Neural cell (in vitro differentiated cells): Measurements from ENCODE around the gene PID1.

Source experiments
- EZH2 ChIP-seq: fragments of 200-600, 300-800 bp; shearing (Covaris generic), sonication (generic); IDR thresholded peaks from 2 replicates; pipeline ENCODE4 v1.6.1; 2014; ENCODE audit warnings: antibody characterized with exemption, low read length, borderline replicate concordance, mild to moderate bottlenecking; ENCODE audit not compliant: insufficient read depth, poor library complexity, severe bottlenecking
- RAD21 ChIP-seq: fragments of 450-650 bp; conservative IDR thresholded peaks from 2 replicates; pipeline ENCODE4 v1.6.1; 2014; ENCODE audit warnings: antibody characterized with exemption, mild to moderate bottlenecking, moderate library complexity
- TF ChIP-seq, protein P1 (sequence below): fragments of 450-650 bp; IDR thresholded peaks from 2 replicates; pipeline ENCODE4 v1.5.1; 2014; ENCODE audit warnings: antibody characterized with exemption, mild to moderate bottlenecking, moderate library complexity; ENCODE audit not compliant: poor library complexity, severe bottlenecking

DNA sequence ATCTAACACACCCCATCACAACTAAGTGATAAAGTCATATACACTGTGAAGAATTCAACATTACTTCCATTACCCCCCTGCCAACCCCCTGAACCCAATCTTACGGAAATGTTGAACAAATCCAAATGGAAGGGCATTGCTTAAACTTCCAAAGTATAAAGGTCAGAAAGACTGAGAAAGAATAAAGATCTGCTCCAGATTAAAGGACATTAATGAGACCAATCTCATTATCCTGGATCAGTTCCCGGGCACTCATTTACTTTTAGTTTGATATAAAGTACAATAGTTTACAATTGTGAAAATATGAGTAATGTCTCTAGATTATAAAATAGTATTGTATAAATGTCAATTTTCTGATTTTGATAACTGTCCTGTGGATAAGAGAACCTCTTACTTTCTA, 229.4 kb downstream of the PID1 start:
- TF ChIP-seq, protein P1, sequence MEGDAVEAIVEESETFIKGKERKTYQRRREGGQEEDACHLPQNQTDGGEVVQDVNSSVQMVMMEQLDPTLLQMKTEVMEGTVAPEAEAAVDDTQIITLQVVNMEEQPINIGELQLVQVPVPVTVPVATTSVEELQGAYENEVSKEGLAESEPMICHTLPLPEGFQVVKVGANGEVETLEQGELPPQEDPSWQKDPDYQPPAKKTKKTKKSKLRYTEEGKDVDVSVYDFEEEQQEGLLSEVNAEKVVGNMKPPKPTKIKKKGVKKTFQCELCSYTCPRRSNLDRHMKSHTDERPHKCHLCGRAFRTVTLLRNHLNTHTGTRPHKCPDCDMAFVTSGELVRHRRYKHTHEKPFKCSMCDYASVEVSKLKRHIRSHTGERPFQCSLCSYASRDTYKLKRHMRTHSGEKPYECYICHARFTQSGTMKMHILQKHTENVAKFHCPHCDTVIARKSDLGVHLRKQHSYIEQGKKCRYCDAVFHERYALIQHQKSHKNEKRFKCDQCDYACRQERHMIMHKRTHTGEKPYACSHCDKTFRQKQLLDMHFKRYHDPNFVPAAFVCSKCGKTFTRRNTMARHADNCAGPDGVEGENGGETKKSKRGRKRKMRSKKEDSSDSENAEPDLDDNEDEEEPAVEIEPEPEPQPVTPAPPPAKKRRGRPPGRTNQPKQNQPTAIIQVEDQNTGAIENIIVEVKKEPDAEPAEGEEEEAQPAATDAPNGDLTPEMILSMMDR: no peak
- TF ChIP-seq RAD21: no peak
- TF ChIP-seq EZH2: no peak
